Left cardiac atrium (tissue), 4 donors: ENCODE results near the gene GLYAT. TPM values are rescaled to one million over a fixed set of nuclear protein-coding genes. Genes with fewer than 3 reads are reported as not detected.
"Not testable (repeated sequence)": the region's sequence is repeated elsewhere in the genome, so short reads cannot be mapped to it uniquely, and the experiment has no call there.

ENCODE experiments used
- ATAC-seq, 2 donors: fragments of 200-7000 bp; cut with Tn5 transposase; one replicate each; pipeline ENCODE4 v1.9.1; 2020; ENCODE audit warnings: mild to moderate bottlenecking in 2 of 2, moderate library complexity in 2 of 2
- DNase-seq: peaks from one replicate; pipeline ENCODE4 v3.0.0-alpha.2; 2020
- intact Hi-C, 2 donors: fragments of 100-400 bp; cut with DNase I; formaldehyde crosslinking; loops; one replicate each; pipeline versions ENCODE4 v1.14.1 to v1.15.1; 2022 to 2023
- total RNA-seq, 2 donors: library from RNA; stranded (reverse); fragmentation: NEBNext Ultra II Directional; extraction: Animal tissue kit (Norgen Biotek cat#: 25700); gene quantifications; one replicate each; pipeline ENCODE4 v1.2.1, GENCODE V29; 2021
- donor health status: DM: no; HTN: yes; CAD: no.
- donor health status: DM: no; HTN: yes; CAD: no; lungs with severe emphysema.
- donor health status: DM: yes; HTN: yes; CAD: no.
- donor health status: Dilated cardiomyopathy.

GLYAT gene
- total RNA-seq, 2 donors from 2014 or later: 1.2 to 8.2 TPM

DNA sequence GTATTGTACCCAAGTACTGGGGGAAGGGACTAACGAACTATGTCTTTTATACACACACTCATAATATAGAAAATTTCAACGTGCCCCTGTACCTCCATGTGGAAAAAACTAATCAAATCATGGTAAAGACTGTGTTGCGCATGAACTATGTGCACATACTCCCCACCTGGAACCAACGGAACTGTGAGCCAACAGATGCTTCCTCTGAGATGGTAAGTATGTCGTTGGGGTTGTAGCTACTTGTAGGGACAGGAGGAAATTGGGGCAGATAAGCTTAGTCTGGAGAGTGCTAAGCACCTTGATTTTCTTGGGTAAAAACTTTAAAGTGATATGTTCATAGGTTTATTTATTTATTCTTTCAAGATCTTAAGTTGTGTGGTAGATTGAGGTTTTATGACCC, 40.1 kb downstream of the GLYAT start:
- intact Hi-C loops: no loop called here
- no peak for ATAC-seq
- DNase-seq: no peak

DNA sequence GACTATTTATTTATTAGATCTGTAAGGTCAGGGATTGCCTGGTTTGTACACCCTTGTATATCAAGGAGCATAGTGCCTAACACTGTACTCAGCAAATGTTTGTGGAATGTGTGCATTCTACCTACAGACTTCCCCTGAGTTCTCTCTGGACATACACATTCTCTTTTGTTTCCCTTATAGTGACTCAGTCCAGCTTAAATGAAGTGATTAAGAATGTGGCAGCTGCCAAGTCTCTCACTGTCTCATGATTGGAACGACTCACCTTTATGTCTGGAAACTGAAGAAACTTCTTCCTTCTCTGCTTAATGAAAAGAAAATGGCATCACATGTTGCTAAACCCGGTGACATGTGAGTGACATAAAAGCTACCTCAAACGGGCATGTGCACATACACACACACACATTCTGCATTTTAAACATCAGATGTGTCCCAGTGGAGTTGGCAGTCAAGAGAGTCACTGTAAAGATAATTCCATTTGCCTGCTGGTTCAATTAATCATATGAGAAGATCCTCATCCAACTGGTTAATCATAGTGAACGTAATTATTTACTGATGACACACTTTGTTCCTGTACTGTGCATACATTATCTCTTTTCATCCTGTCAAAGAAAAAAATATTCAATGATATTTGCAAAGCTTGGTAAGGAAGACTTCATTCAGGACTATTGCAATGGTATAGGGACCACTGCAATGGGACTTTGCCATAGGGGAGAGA, 42.8 kb downstream of the GLYAT start:
- no peak for ATAC-seq
- intact Hi-C loops: no loop called here

DNA sequence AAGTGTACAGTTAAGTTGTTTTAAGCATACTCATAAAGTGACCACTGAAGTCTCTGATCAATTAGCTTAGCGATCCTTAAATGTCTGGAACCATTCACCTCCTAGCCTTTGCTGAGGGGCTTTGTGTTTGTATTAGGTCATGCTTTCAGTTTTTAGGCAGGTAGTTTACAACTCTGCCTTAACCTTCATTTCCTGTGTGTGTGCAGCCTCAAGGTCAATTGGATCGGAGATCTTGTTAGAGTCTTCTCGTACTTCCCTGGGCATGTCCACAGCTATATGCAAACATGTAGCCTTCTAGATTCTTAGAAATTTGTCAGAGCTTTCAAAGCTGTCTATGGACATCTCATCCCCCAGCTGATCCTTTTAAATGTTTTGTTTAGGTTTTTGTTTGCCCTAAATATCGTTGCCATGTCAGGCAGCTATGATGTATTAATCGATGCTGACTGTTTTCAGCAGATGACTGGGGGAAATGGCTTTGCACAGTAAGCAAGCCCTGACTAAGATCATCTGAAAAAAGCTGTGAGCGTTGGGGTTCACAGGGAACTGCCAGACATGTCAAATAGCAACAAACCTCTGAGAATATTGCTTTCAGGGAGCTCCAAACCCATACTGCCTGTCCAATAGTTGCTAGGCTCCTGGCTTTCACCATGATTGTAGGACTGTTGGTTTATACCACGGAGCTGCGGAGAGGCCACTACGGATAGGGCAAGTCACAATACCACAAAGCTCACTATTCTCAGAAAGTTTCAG, 45.6 kb downstream of the GLYAT start:
- intact Hi-C loops: no loop called here

More for the DNA sequence above, 42.8 kb downstream of the GLYAT start:
- no peak for DNase-seq

DNA sequence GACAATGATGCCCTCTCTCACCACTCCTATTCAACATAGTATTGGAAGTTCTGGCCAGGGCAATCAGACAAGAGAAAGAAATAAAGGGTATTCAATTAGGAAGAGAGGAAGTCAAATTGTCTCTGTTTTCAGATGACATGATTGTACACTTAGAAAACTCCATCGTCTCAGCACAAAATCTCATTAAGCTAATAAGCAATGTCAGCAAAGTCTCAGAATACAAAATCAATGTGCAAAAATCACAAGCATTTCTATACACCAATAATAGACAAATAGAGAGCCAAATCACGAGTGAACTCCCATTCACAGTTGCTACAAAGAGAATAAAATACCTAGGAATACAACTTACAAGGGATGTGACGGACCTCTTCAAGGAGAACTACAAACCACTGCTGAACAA, 49.1 kb downstream of the GLYAT start:
- ATAC-seq: not testable (repeated sequence)

More for the DNA sequence above, 45.6 kb downstream of the GLYAT start:
- DNase-seq (no peak), ATAC-seq (no peak)

DNA sequence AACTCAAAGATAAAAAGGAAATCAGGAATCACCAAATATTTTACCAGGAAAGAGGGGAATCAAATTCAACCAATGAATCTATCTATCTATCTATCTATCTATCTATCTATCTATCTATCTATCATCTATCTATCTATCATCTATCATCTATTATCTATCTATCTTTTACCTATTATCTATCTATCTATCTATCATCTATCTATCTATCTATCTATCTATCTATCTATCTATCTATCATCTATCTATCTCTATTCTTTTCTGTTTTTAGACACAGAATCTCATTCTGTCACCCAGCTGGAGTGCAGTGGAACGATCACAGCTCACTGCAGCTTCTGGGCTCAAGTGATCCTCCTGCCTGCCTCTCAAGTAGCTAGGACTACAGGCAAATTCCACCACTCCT, 54.2 kb downstream of the GLYAT start:
- DNase-seq, ATAC-seq: not testable (repeated sequence)
- intact Hi-C loops: loop anchor here in 1 of 2 donors (5.0 to 10.0 kb wide), 2 partner anchors 100 to 457 kb away; partner anchors contain the start of genes LPXN and ZFP91

More for the DNA sequence above, 49.1 kb downstream of the GLYAT start:
- DNase-seq, intact Hi-C loops: not testable (repeated sequence)

DNA sequence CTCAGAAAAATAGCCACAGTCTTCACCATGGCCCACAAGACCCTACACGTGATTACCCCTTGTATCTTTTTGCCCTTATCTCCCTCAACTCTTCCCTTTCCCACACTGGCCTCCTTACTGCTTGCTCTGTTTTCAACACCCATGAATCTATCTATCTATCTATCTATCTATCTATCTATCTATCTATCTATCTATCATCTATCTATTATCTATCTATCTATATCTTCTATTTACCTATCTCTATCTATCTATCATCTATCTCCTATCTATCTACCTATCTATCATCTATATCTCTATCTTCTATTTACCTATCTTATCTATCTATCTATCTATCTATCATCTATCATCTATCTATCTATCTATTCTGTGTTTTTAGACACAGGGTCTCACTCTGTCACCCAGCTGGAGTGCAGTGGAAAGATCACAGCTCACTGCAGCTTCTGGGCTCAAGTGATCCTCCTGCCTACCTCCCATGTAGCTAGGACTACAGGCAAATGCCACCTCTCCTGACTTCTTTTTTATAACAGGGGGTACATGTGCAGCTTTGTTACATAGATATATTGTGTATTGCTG, 55.1 kb downstream of the GLYAT start:
- DNase-seq: no peak
- intact Hi-C loops: loop anchor here in 1 of 2 donors (5.0 to 10.0 kb wide), 2 partner anchors 99 to 458 kb away; partner anchors contain the start of genes LPXN and ZFP91
- no peak for ATAC-seq

DNA sequence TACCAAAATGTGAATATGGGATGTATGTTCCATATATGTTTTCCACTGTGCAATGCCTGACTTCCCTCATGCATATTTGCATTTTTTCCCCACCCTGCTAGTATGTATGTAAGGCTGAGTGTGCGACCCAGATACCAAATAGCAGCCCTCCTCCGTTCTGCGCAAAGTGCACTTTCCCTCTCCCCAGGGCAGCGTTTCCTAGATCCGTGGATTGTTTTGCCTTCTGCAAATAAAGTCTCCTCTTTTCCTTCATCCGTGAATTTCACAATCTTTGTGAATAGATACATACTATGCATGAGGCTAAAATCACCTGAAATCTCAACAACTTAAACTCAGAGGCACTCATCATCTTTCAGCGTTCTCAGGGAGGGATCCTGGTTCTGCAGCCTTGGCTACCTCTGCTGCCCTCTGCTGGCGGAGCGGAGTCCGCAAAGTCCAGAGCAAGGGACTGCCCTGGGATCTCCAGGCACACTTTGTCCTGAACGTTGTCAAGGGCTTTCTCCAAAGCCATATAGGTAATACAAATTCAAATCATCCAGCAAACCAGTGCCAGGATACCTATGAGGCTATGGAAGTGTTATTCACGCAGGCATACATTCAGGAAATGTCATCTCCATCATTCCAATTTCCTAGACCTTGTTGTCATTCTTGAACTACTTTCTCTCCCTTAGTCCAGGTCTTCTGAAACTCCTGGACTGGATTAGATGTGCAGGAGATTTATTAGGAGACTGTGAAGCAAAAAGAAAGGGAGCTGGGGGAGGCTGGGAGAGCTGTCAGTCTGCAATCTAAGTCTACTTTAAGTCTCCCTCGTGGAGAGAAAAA, 56.2 kb downstream of the GLYAT start:
- intact Hi-C loops: loop anchor here in 1 of 2 donors (5.0 to 10.0 kb wide), 2 partner anchors 98 to 459 kb away; partner anchors contain the start of genes LPXN and ZFP91
- DNase-seq: peak; percentile 80
- ATAC-seq: peak; percentile 88 to 92

DNA sequence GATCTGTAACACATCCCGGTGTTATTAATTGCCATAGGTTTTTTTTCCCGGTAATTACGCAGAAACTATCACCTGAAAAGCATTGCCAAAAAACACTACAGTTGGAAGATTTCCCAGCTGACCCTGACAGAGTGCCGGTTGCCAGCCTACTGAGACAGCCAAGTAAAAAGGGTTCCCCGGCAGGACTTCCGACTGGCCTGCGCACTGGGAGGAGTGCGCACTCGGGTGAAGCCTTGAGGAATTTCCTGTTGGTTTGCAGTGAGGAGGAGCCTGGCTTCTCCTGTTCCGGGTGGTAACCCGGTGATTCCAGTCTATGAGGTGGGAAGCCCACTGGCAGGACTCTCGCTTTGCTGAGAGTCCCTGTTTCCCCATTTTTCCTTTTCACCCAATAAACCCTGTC, 57.1 kb downstream of the GLYAT start:
- DNase-seq (peak; percentile 26), ATAC-seq (no peak)
- intact Hi-C loops: loop anchor here in 1 of 2 donors (5.0 to 10.0 kb wide), 2 partner anchors 97 to 460 kb away; partner anchors contain the start of genes LPXN and ZFP91

DNA sequence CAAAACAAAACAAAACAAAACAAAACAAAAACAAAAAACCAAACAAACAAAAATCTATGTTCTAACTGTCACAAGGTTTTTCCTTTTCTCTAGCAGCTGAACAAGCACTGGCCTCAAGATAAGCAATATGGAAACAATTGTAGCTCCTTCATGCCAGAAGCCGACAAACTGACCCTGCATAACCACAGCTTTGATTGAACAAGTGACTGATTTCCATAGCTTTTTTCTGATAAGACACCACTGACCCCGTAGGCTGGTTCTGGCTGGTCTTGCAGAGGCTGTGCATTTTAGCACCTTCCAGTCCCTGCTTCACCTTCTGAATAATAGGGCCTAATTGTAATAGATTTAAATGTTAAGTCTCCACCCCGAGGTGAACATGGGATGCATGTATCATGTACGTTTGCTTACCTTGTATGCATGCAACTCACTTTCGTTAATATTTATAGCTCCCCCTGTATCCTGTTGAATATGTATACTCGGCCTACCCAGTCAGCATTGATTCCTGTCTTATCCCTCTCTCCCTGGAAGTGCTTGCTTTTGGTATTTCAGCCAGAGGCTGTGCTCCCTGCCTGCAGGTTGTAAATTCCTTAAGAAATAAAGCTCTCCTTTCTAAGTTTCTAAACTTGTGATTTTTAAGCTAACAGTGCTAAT, 59.6 kb downstream of the GLYAT start:
- no peak for DNase-seq
- intact Hi-C loops: loop anchor here in 1 of 2 donors (10.0 kb wide), 1 partner anchor 463 kb away; no protein-coding TSS in a partner anchor

DNA sequence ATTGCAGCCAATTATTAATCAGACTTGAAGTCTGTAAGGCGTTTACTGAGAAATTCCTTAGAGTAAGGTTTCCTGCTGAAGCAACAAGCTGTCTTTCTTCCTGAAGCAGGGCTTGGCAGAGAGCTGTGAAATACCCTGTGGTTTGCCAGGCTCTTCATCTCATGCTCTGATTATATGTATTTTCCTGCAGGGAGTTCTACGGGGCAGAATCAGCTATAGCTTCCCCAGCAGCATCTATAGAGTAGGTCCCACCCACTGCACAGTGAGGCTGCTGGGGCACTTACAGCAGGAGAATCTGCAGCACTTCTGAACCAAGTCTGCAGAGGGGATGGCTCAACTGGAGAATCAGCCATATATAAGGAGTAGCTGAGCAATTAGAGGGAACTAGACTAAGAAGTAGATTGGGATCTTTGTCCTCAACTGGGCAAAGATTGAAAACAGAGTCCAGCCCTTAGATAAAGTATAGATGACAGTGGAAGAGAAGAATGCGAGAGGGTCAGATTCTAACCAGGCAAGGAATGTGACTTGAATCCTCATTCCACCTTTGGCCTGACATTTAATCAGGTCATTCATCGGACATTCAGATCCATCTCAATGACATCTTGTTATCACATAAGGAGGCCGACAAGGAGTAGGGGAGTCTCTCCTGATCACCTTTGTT, 71.7 kb downstream of the GLYAT start:
- DNase-seq (no peak), ATAC-seq (no peak)
- intact Hi-C loops: no loop called here

More for the DNA sequence above, 59.6 kb downstream of the GLYAT start:
- ATAC-seq: no peak

DNA sequence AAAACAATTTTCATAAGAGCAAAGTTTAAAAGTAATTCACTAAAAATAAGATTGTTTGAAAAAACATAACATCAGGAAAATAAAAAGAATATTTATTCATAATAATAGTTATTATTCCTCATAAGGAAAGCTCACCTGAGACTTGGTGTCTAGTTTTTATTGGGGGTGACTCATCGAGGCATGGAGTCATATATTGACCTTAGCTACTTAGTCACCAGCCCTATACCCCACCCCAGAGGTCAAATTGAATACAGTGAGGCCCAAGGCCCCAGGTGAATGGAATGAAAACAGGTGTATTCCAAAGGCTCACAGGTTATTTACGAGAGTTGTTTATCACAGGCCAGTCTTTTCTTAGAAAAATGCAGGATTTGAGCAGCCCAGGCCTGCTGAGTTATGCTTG, 72.3 kb downstream of the GLYAT start:
- intact Hi-C loops: no loop called here
- DNase-seq: no peak
- ATAC-seq: no peak

Other genes with a start within 250 kb of the GLYAT start
- gene OR5B21, start 223.8 kb downstream of the GLYAT start, total RNA-seq: not detected
- gene LPXN, start 156.1 kb downstream of the GLYAT start, total RNA-seq: 1 to 10 TPM; 5.0 to 6.0 TPM
- gene ZFP91, start 152.9 kb downstream of the GLYAT start, total RNA-seq: 10 to 100 TPM; 49.8 to 58.6 TPM
- gene CNTF, start 109.3 kb downstream of the GLYAT start, total RNA-seq: 1 to 10 TPM; 1.2 to 1.5 TPM
- gene GLYATL2, start 112.8 kb upstream of the GLYAT start, total RNA-seq: under 1 TPM in 1 of 2 donors, not detected in 1; 0.34 TPM
- gene GLYATL1, start 207.5 kb upstream of the GLYAT start, total RNA-seq: not detected